Fibroblast of the aortic adventitia (primary cell): ENCODE data around the gene PRKCH. TPM values are rescaled to one million over a fixed set of nuclear protein-coding genes. Genes with fewer than 3 reads are reported as not detected.

ENCODE experiments used
- DNase-seq: peaks from one replicate; pipeline ENCODE4 v3.0.0-alpha.2; 2010; ENCODE audit warnings: low read depth
- H3K4me3 ChIP-seq: 2 replicates; pipeline ENCODE4 v1.5.1; 2011; ENCODE audit warnings: low read depth, mild to moderate bottlenecking, control low read depth, low read length, moderate library complexity
- CTCF ChIP-seq: IDR thresholded peaks from 2 replicates; pipeline ENCODE4 v1.5.1; 2011; ENCODE audit warnings: mild to moderate bottlenecking, low read length, control low read depth, inconsistent platforms; ENCODE audit not compliant: insufficient read depth
- total RNA-seq: library from RNA; depleted of rRNA; stranded (reverse); fragments of >200 nt; gene quantifications from 2 replicates; pipeline ENCODE4 v1.2.3, GENCODE V29; 2012; ENCODE audit warnings: low replicate concordance

Gene PRKCH
- total RNA-seq, 1 donor = 4.2 TPM

- H3K4me3 ChIP-seq = no peak overlapping the region
- TF ChIP-seq CTCF = peak; percentile 61
- peak; percentile 87 for DNase-seq
Observed at GRCh38 chr14:61475316-61475715, 153.9 kb downstream of the PRKCH start.

- DNase-seq = no peak
- H3K4me3 ChIP-seq = no peak overlapping the region
- TF ChIP-seq CTCF = no peak
Observed at GRCh38 chr14:61476105-61476753, 154.8 kb downstream of the PRKCH start.

- H3K4me3 ChIP-seq = peak overlapping the region; percentile 7
Observed at GRCh38 chr14:61476754-61477410, 155.5 kb downstream of the PRKCH start.

GRCh38 chr14:61477712-61478462, 156.5 kb downstream of the PRKCH start:
- DNase-seq = no peak
- no peak for TF ChIP-seq CTCF

More at GRCh38 chr14:61476754-61477410, 155.5 kb downstream of the PRKCH start:
- peak; percentile 98 for DNase-seq
- TF ChIP-seq CTCF = no peak

GRCh38 chr14:61478971-61479473, 157.6 kb downstream of the PRKCH start:
- no peak overlapping the region for H3K4me3 ChIP-seq
- TF ChIP-seq CTCF = no peak
- DNase-seq = no peak

More at GRCh38 chr14:61477712-61478462, 156.5 kb downstream of the PRKCH start:
- no peak overlapping the region for H3K4me3 ChIP-seq

DNA sequence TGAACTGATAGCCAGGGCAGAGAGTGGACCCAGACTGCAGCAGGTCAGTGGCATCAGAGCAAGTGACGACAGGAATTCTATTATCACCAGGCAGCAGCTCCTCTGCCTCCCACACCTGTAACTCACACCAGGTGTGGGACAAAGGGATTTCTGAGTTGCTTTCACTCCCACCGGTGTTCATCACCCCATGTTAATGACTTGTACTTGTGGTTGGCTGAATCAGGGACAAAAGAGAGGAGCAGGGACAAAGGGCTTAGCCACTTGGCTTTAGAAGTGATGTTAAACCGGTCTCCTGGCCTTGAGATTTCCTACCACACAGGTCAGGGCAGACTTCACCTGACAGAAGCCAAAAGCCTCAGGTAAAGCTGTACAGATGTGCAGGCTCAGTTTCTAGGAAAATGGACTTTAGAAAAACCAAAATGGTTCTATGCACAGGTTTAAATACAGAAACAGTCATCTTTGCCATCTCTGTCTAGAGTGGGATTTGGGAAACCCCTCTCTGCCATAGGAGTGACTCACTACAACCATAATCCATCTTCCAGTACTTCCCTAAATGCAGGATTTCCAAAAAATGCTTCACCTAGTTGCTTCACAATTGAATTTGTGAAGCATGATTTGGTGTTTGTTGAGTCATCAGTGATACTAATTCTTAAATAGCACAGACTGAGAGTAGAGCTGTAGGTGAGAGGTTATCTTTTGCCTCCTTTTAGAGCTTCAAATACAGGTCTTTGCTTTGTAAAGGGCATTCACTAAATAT, 158.5 kb downstream of the PRKCH start:
- TF ChIP-seq CTCF = no peak
- peak; percentile 70 for DNase-seq
- H3K4me3 ChIP-seq = no peak overlapping the region
